HFF-Myc (cell line): ENCODE measurements around the gene MMP1.

Experiments used
- DNase-seq: peaks from one replicate; pipeline ENCODE4 v3.0.0-alpha.2; 2011; ENCODE audit warnings: low read depth; ENCODE audit errors: extremely low read depth
- H3K4me3 ChIP-seq: replicated peaks from 2 replicates; pipeline ENCODE4 v1.5.1; 2011; ENCODE audit warnings: low read depth, mild to moderate bottlenecking, control low read depth, low read length
- TF ChIP-seq, protein P1 (sequence below): IDR thresholded peaks from 2 replicates; pipeline ENCODE4 v1.5.1; 2012; ENCODE audit warnings: mild to moderate bottlenecking, low read depth, low read length, control low read depth; ENCODE audit errors: missing control alignments

Gene MMP1

GRCh38 chr11:102771351-102771750, 26.6 kb downstream of the MMP1 start:
- no peak for DNase-seq
- TF ChIP-seq, protein P1, sequence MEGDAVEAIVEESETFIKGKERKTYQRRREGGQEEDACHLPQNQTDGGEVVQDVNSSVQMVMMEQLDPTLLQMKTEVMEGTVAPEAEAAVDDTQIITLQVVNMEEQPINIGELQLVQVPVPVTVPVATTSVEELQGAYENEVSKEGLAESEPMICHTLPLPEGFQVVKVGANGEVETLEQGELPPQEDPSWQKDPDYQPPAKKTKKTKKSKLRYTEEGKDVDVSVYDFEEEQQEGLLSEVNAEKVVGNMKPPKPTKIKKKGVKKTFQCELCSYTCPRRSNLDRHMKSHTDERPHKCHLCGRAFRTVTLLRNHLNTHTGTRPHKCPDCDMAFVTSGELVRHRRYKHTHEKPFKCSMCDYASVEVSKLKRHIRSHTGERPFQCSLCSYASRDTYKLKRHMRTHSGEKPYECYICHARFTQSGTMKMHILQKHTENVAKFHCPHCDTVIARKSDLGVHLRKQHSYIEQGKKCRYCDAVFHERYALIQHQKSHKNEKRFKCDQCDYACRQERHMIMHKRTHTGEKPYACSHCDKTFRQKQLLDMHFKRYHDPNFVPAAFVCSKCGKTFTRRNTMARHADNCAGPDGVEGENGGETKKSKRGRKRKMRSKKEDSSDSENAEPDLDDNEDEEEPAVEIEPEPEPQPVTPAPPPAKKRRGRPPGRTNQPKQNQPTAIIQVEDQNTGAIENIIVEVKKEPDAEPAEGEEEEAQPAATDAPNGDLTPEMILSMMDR: no peak
- H3K4me3 ChIP-seq: no peak overlapping the region

GRCh38 chr11:102770191-102770590, 27.8 kb downstream of the MMP1 start:
- H3K4me3 ChIP-seq: no peak overlapping the region
- DNase-seq: no peak
- TF ChIP-seq, protein P1: no peak

DNA sequence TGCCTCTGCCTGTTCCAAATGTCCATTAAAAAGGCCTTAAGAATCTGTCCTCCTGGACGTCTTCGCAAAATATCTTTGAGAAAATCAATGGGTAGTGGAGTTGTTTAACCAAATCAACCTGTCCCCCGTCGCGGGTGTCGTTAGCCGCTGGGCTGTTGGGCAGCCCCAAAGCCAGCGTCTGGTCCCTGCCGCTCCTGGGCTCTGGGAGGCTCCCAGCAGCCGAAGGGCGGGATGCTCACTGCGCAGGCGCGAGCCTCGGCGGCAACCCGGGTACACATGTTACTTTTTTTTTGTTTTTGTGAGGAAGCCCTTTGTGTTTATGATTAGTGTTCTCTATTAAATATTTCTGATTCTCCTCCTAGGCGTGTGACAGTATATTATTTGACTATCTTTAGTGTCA, 30.2 kb downstream of the MMP1 start:
- H3K4me3 ChIP-seq: no peak overlapping the region
- TF ChIP-seq, protein P1: no peak
- DNase-seq: no peak

DNA sequence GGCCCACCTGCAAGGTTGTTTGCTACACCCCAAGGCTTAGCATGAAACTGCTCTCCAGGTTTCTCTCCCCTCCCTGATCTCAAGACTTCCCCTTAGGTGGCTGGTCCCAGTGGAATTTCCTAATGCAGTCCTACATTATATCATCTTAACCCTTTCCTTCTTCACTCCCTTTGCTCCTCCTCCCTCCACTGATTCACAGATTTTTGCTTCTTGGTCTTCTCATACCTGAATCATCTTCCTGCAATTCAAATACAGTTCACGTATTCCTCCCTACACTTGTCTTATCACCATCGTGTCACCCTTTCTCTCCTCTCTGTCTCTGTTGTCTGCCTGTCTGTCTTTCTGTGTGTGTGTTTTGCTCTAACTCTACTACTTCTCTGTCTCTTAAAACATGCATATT, 34.5 kb downstream of the MMP1 start:
- no peak for DNase-seq
- TF ChIP-seq, protein P1: no peak
- H3K4me3 ChIP-seq: no peak overlapping the region

GRCh38 chr11:102762361-102762767, 35.6 kb downstream of the MMP1 start:
- TF ChIP-seq, protein P1: no peak
- H3K4me3 ChIP-seq: no peak overlapping the region
- DNase-seq: no peak

DNA sequence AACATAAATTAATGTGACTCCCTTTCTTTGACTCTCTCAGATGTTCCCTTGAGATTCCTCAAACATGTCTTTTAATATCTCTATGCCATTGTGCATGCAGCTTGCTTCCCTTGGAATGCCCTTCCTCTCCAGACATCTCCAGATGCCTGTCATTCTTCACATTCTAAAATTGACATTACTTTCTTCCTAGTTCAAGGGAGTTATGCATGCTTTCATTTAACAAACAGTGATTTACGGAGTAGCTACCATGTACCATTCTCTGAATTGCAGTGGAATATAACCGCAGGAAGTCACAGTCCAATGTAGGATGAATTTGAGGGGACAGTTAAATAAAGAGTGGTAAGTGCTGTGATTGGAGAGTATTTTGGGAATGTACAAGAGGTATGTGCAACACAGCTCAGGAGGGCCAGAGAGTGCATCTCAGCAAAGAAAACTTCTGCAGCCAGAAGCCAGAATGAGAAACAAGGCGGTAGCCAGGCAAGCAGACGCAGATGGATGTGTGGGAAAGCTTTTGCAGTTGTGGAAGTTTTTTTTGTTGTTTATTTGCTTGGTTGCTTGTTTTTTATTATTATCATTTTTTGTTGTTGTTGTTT, 36.2 kb downstream of the MMP1 start:
- H3K4me3 ChIP-seq: no peak overlapping the region
- no peak for DNase-seq
- TF ChIP-seq, protein P1: no peak
